GM19452 (cell line): ENCODE data around the gene COMP.
"Not testable (repeated sequence)": the region's sequence is repeated elsewhere in the genome, so short reads cannot be mapped to it uniquely, and the experiment has no call there.

Source experiments
- ATAC-seq: cut with Tn5 transposase; IDR thresholded peaks from one replicate; pipeline ENCODE4 v1.9.1; 2021; ENCODE audit not compliant: unreplicated experiment

COMP gene

GRCh38 chr19:18749362-18750231 is 41.5 kb downstream of the COMP start:
- ATAC-seq: no peak

GRCh38 chr19:18746401-18747325 is 44.4 kb downstream of the COMP start:
- ATAC-seq: no peak

- ATAC-seq: no peak
Observed at GRCh38 chr19:18745931-18746330, 45.2 kb downstream of the COMP start.

DNA sequence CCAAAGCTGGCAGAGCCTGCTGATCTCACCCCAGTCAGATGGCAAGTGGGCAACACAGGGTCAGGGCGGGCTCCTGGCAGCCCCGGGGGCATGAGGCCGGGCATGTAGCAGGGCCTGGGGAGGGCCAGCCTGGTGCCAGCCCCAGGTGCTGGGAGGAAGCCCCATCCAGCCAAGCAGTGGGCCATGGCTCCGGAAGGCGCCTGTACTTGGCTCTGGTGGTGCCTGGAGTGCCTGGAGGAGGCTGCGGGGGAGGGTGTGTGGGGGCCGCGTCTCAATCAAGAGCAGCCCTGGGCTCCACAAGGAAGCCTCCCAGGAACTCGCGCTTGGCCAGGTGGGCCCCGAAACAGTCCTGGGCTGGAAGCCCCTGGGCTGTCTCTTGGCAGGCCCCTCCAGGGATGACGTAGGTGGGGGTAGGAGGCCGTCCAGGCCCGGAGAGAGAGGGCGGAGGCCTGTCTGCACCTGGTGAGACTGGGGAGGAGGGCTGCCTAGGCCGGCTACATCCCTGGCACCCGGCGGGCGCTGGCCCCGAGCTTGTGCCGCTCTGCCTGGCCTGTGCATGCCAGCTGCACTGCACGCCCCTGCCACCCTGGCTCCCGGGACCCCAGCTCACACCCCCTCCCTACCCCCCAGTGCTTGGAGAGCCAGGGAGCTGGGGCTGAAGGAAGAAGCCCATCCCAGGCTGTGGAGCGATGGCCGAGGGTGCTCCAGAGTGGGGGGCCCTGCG is 45.9 kb downstream of the COMP start:
- ATAC-seq: no peak

DNA sequence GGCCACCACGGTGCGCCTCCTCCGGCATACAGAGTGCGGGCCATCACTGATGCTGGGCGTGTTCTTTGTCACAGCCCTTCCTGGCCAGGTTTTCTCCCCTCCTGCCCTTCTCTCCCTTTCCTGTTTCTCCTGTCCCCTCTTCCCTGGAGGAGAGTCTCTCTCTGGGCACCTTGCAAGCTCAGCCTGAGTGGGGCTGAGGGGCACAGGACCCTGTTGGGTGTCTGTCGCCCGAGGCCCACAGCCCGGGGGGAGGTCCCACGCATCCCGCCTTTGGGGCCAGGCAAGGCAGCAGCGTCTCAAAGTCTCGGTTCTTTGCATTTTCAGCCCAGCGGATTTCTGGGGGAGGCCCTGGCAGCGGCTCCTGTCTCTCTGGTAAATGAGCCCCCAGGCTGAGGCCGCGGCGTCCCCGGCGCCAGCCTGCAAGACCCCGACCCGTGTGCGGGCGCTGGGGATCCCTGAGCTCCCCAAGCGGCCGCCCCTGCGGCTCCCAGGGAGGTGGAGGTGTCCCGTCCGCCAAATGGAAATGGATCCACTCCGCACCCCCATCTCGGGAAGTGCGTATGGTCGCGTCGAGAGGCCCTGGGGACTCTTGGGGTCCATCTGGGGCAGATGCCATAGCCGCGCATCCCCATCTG is 47.2 kb downstream of the COMP start:
- no peak for ATAC-seq

- ATAC-seq: no peak
Observed at GRCh38 chr19:18742838-18743783, 48.0 kb downstream of the COMP start.

GRCh38 chr19:18742324-18742723 is 48.8 kb downstream of the COMP start:
- ATAC-seq: no peak

- no peak for ATAC-seq
Observed at GRCh38 chr19:18741124-18742121, 49.7 kb downstream of the COMP start.

GRCh38 chr19:18738961-18739690 is 52.0 kb downstream of the COMP start:
- no peak for ATAC-seq

DNA sequence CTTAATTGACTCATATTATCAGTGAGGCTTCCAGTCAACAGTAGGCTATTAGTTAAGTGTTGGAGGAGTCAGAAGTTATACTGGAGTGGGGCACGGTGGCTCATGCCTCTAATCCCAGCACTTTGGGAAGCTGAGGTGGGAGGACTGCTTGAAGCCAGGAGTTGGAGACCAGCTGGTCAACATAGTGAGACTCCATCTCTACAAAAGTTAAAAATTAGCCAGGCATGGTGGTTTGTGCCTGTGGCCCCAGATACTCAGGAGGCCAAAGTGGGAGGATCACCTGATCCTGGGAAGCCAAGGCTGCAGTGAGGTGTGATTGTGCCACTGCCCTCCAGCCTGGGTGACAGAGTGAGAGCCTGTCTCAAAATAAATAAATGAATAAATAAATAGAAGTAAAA is 53.2 kb downstream of the COMP start:
- ATAC-seq: no peak

DNA sequence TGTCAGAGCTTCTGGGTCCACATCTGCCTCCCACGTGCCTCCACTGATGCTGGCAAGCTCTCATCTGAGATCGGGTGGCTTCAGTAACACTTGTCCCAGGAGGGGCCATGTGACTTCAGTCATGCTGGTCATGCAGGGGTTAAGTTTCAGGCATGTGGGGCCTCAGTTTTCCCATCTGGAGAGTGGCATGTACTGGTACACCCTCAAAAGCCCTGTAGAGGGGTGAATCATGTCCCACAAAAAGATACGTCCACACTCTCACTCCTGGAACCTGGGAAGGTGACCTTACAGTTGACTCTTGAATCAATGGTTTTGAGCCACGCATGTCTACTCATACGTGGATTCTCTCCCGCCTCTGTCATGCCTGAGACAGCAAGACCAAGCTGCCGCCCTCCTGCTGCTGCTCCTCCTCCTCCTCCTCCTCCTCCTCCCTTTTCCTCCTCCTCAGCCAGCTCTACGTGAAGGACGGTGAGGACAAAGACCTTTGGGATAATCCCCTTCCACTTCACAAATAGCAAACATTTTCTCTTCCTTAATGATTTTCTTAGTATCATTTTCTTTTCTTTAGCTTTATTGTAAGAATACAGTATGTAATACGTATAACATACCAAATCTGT is 53.7 kb downstream of the COMP start:
- no peak for ATAC-seq

GRCh38 chr19:18736415-18737336 is 54.4 kb downstream of the COMP start:
- ATAC-seq: no peak

DNA sequence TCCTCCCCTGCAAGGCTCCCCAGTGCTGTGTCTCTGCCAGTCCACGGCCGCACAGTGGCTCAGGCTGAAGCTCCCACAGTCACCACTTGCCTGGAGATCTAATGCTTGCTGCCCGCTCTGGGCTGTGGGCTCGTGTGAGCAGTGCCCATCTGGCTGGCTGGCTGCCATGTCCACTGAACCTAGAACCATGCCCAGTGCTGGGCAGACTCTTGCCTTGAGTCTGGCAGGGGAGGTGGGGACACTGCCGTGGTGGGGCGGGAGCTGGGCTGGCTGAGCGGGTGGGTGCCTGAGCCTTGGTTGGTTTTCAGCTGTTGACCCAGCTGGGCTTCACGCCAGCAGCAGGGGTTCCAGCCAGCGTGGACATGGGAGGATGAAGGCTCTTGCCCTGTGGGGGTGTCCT is 55.4 kb downstream of the COMP start:
- ATAC-seq: no peak

- no peak for ATAC-seq
Observed at GRCh38 chr19:18735324-18735723, 55.8 kb downstream of the COMP start.

DNA sequence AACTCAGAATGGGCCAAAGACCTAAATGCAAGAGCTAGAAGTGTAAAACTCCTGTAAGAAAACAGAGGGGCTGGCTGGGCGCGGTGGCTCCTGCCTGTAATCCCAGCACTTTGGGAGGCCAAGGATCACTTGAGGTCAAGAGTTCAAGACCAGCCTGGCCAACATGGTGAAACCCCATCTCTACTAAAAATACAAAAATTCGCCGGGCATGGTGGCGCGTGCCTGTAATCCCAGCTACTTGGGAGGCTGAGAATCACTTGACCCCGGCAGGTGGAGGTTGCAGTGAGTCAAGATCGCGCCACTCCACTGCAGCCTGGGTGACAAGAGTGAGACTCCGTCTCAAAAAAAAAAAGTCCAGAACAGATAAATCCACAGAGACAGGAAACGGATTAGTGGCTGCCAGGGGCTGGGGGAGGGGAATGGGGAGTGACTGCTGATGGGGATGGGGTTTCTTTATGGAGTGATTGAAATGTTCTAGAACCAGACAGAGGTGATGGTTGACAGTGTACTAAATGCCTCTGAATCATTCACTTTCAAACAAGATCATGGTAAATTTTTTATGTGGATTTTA is 57.3 kb downstream of the COMP start:
- ATAC-seq: not testable (repeated sequence)

GRCh38 chr19:18733196-18733647 is 57.9 kb downstream of the COMP start:
- ATAC-seq: no peak
